ENCODE results near the gene DNAJB9. TPM values are rescaled to one million over a fixed set of nuclear protein-coding genes. Genes with fewer than 3 reads are reported as not detected.
"Not testable (repeated sequence)": the region's sequence is repeated elsewhere in the genome, so short reads cannot be mapped to it uniquely, and the experiment has no call there.

Gene DNAJB9
- total RNA-seq, 1 experiment from 2014 or later, result 22.0 TPM

- POLR2A ChIA-PET, result no interaction called here
- no peak overlapping the region for H3K27ac Mint-ChIP-seq (ENCODE audit: unreplicated experiment)
- no peaks in the 10 kb centered on the region for H3K36me3 Mint-ChIP-seq (ENCODE audit: insufficient read depth, unreplicated experiment)
- no peaks in the 10 kb centered on the region for H3K4me1 Mint-ChIP-seq (ENCODE audit: low read depth, unreplicated experiment)
- no peaks in the 10 kb centered on the region for H3K9me3 Mint-ChIP-seq (ENCODE audit: unreplicated experiment)
- no TSS peak for BruUV-seq (replicated peaks)
- CTCF ChIA-PET, result no interaction called here
- H3K27me3 ChIP-seq (replicated peaks; ENCODE audit: control insufficient read depth, insufficient read depth, low read length), result no peaks in the 10 kb centered on the region
- H3K27me3 Mint-ChIP-seq (ENCODE audit: insufficient read depth, unreplicated experiment), result no peaks in the 10 kb centered on the region
- TF ChIP-seq CTCF (IDR thresholded peaks at IDR 0.05; ENCODE audit: insufficient read depth in 1 of 2, low read depth in 1 of 2, low read length in 1 of 2, severe bottlenecking in 1 of 2, unreplicated experiment in 1 of 2), result no peak
- H3K4me1 ChIP-seq, result no peaks in the 10 kb centered on the region
- no peak overlapping the region for H3K4me3 Mint-ChIP-seq (ENCODE audit: unreplicated experiment)
- no peaks in the 10 kb centered on the region for H3K36me3 ChIP-seq (ENCODE audit: control insufficient read depth, insufficient read depth, low read length)
- no peaks in the 10 kb centered on the region for H3K9me3 ChIP-seq
- intact Hi-C loops (cut with micrococcal nuclease; ENCODE audit: unreplicated experiment), result no loop called here
- H3K4me3 ChIP-seq (ENCODE audit: low read depth, low read length), result no peak overlapping the region
- no peak for DNase-seq
These were observed 28.2 kb upstream of the DNAJB9 start for GRCh38 chr7:108541478-108541877.

DNA sequence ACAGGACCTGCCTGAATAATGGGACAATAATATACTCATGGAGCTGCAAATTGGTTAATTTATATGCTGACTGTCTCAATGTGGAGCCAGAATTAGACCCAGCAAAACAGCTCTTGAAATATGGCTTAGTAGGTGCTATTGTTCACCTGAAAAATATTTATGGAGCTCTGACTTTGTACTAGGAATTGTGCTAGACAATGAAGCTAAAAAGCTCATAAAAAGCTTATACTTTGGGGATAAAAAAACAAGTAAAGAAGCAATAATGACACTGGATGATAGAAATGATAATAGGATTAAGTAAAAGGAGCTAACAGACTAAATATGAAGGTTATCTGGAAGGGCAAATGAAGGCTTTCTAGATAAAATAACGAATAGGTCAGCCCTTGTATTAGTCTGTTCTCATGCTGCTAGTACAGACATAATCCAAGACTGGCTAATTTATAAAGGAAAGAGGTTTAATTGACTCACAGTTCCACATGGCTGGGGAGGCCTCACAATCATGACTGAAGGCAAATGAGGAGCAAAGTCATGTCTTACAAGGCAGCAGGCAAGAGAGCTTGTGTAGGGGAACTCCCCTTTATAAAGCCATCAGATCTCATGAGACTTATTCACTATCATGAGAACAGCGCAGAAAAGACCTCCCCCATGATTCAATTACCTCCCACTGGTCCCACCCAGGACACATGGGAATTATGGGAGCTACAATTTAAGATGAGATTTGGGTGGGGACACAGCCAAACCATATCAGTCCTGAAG lies 21.4 kb upstream of the DNAJB9 start:
- H3K4me1 Mint-ChIP-seq (ENCODE audit: low read depth, unreplicated experiment); H3K9me3 ChIP-seq; H3K36me3 Mint-ChIP-seq (ENCODE audit: insufficient read depth, unreplicated experiment); H3K27ac Mint-ChIP-seq (ENCODE audit: unreplicated experiment); H3K27me3 Mint-ChIP-seq (ENCODE audit: insufficient read depth, unreplicated experiment); intact Hi-C loops (cut with micrococcal nuclease; ENCODE audit: unreplicated experiment); H3K4me3 Mint-ChIP-seq (ENCODE audit: unreplicated experiment); H3K27me3 ChIP-seq (replicated peaks; ENCODE audit: control insufficient read depth, insufficient read depth, low read length); H3K4me1 ChIP-seq; H3K36me3 ChIP-seq (ENCODE audit: control insufficient read depth, insufficient read depth, low read length); H3K4me3 ChIP-seq (ENCODE audit: low read depth, low read length); POLR2A ChIA-PET; DNase-seq; CTCF ChIA-PET; BruUV-seq (replicated peaks): not testable (repeated sequence)
- peaks cover 19% of the 10 kb centered on the region for H3K9me3 Mint-ChIP-seq (ENCODE audit: unreplicated experiment)

DNA sequence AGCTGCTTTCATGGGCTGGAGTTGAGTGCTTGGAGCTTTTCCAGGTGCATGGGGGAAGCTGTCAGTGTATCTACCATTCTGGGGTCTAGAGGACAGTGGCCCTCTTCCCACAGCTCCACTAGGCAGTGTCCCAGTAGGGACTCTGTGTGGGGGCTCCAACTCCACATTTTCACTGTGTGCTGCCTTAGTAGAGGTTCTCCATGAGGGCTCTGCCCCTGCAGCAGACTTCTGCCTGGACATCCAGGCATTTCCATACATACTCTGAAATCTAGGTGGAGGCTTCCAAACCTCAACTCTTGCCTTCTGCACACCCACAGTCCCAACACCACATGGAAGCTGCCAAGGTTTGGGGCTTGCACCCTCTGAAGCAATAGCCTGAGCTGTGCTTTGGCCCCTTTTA lies 13.0 kb upstream of the DNAJB9 start:
- Mint-ChIP-seq H3K4me1 (ENCODE audit: low read depth, unreplicated experiment) (peaks cover 11% of the 10 kb centered on the region), H3K9me3 (ENCODE audit: unreplicated experiment) (peaks cover 46% of the 10 kb centered on the region)
- CTCF ChIA-PET; BruUV-seq (replicated peaks); H3K27me3 Mint-ChIP-seq (ENCODE audit: insufficient read depth, unreplicated experiment); H3K27ac Mint-ChIP-seq (ENCODE audit: unreplicated experiment); H3K36me3 Mint-ChIP-seq (ENCODE audit: insufficient read depth, unreplicated experiment); H3K36me3 ChIP-seq (ENCODE audit: control insufficient read depth, insufficient read depth, low read length); POLR2A ChIA-PET; H3K4me3 Mint-ChIP-seq (ENCODE audit: unreplicated experiment); H3K4me3 ChIP-seq (ENCODE audit: low read depth, low read length); DNase-seq; intact Hi-C loops (cut with micrococcal nuclease; ENCODE audit: unreplicated experiment); H3K27me3 ChIP-seq (replicated peaks; ENCODE audit: control insufficient read depth, insufficient read depth, low read length): not testable (repeated sequence)
- Histone ChIP-seq H3K4me1 (peaks cover 11% of the 10 kb centered on the region), H3K9me3 (peaks cover 20% of the 10 kb centered on the region)

- Histone ChIP-seq H3K36me3 (ENCODE audit: control insufficient read depth, insufficient read depth, low read length) (no peaks in the 10 kb centered on the region), H3K4me3 (ENCODE audit: low read depth, low read length) (no peak overlapping the region), H3K27me3 (replicated peaks; ENCODE audit: control insufficient read depth, insufficient read depth, low read length) (no peaks in the 10 kb centered on the region), H3K9me3 (peaks cover 20% of the 10 kb centered on the region), H3K4me1 (peaks cover 11% of the 10 kb centered on the region)
- no peaks in the 10 kb centered on the region for H3K36me3 Mint-ChIP-seq (ENCODE audit: insufficient read depth, unreplicated experiment)
- H3K4me3 Mint-ChIP-seq (ENCODE audit: unreplicated experiment), result no peak overlapping the region
- H3K4me1 Mint-ChIP-seq (ENCODE audit: low read depth, unreplicated experiment), result peaks cover 11% of the 10 kb centered on the region
- CTCF ChIA-PET, result no interaction called here
- no peaks in the 10 kb centered on the region for H3K27me3 Mint-ChIP-seq (ENCODE audit: insufficient read depth, unreplicated experiment)
- no peak for DNase-seq
- POLR2A ChIA-PET, result no interaction called here
- intact Hi-C loops (cut with micrococcal nuclease; ENCODE audit: unreplicated experiment), result no loop called here
- no TSS peak for BruUV-seq (replicated peaks)
- TF ChIP-seq CTCF (IDR thresholded peaks at IDR 0.05; ENCODE audit: insufficient read depth in 1 of 2, low read depth in 1 of 2, low read length in 1 of 2, severe bottlenecking in 1 of 2, unreplicated experiment in 1 of 2), result no peak
- peaks cover 46% of the 10 kb centered on the region for H3K9me3 Mint-ChIP-seq (ENCODE audit: unreplicated experiment)
- H3K27ac Mint-ChIP-seq (ENCODE audit: unreplicated experiment), result no peak overlapping the region
These were observed 12.5 kb upstream of the DNAJB9 start for GRCh38 chr7:108557191-108557590.
